GM23338 (cell line): ENCODE results near the gene COQ3. TPM values are rescaled to one million over a fixed set of nuclear protein-coding genes. Genes with fewer than 3 reads are reported as not detected.

Source experiments
- ATAC-seq: fragments of 200-7000 bp; cut with Tn5 transposase; 3 replicates; pipeline ENCODE4 v1.9.1; 2020
- DNase-seq: peaks from one replicate; pipeline ENCODE4 v3.0.0-alpha.2; 2015; ENCODE audit warnings: low spot score
- H2AFZ ChIP-seq: fragments of 200-600 bp; sonication (generic); 2 replicates; pipeline ENCODE4 v1.8.0; 2016; ENCODE audit warnings: antibody characterized with exemption, mild to moderate bottlenecking, moderate library complexity
- H3F3A ChIP-seq: fragments of 200-600 bp; sonication (generic); replicated peaks from 2 replicates; pipeline ENCODE4 v1.8.0; 2017; ENCODE audit warnings: antibody characterized with exemption, mixed run types, low read depth
- H3K27ac ChIP-seq: fragments of 200-600 bp; sonication (generic); 2 replicates; pipeline ENCODE4 v1.6.1; 2016; ENCODE audit warnings: low read depth
- H3K27me3 ChIP-seq: fragments of 200-600 bp; sonication (generic); 2 replicates; pipeline ENCODE4 v1.8.0; 2016; ENCODE audit warnings: mild to moderate bottlenecking, mixed run types, moderate library complexity; ENCODE audit not compliant: insufficient read depth
- H3K36me3 ChIP-seq: fragments of 200-600 bp; sonication (generic); 2 replicates; pipeline ENCODE4 v1.8.0; 2016; ENCODE audit warnings: mild to moderate bottlenecking; ENCODE audit not compliant: insufficient read depth
- H3K4me1 ChIP-seq: fragments of 200-600 bp; sonication (generic); 2 replicates; pipeline ENCODE4 v1.8.0; 2016; ENCODE audit warnings: mild to moderate bottlenecking, moderate library complexity; ENCODE audit not compliant: insufficient read depth
- H3K4me2 ChIP-seq: fragments of 200-600 bp; sonication (generic); 2 replicates; pipeline ENCODE4 v1.7.1; 2017; ENCODE audit warnings: mixed run types
- H3K4me3 ChIP-seq: fragments of 200-600 bp; sonication (generic); 2 replicates; pipeline ENCODE4 v1.6.1; 2016; ENCODE audit warnings: mixed run types
- H3K79me2 ChIP-seq: fragments of 200-600 bp; sonication (generic); replicated peaks from 2 replicates; pipeline ENCODE4 v1.8.0; 2017; ENCODE audit warnings: mild to moderate bottlenecking; ENCODE audit not compliant: insufficient read depth
- H3K9me2 ChIP-seq: fragments of 200-600 bp; sonication (generic); 2 replicates; pipeline ENCODE4 v1.8.0; 2017; ENCODE audit not compliant: insufficient read depth
- H4K20me1 ChIP-seq: fragments of 200-600 bp; sonication (generic); replicated peaks from 2 replicates; pipeline ENCODE4 v1.8.0; 2017; ENCODE audit warnings: mild to moderate bottlenecking; ENCODE audit not compliant: insufficient read depth
- H3K27ac Mint-ChIP-seq: 2 replicates; pipeline ENCODE4 v1.8.0; 2020; ENCODE audit warnings: inconsistent platforms, mild to moderate bottlenecking, moderate library complexity, mixed read lengths
- H3K27me3 Mint-ChIP-seq: 3 replicates; pipeline ENCODE4 v1.8.0; 2022; ENCODE audit warnings: low read depth, mild to moderate bottlenecking, moderate library complexity, mixed read lengths, inconsistent platforms; ENCODE audit not compliant: insufficient read depth, poor library complexity
- H3K36me3 Mint-ChIP-seq: 3 replicates; pipeline ENCODE4 v1.8.0; 2021; ENCODE audit warnings: low read depth, mild to moderate bottlenecking, inconsistent platforms, moderate library complexity, mixed read lengths
- H3K4me1 Mint-ChIP-seq: 3 replicates; pipeline ENCODE4 v1.8.0; 2020; ENCODE audit warnings: mild to moderate bottlenecking, inconsistent platforms, mixed read lengths
- H3K4me3 Mint-ChIP-seq: 3 replicates; pipeline ENCODE4 v1.8.0; 2021; ENCODE audit warnings: moderate library complexity, mild to moderate bottlenecking, inconsistent platforms, mixed read lengths
- H3K9me3 Mint-ChIP-seq: 3 replicates; pipeline ENCODE4 v1.8.0; 2020; ENCODE audit warnings: moderate library complexity, mild to moderate bottlenecking, inconsistent platforms, mixed read lengths
- CREB1 ChIP-seq: fragments of 250-450 bp; sonication (Bioruptor Pico); IDR thresholded peaks from 2 replicates; pipeline ENCODE4 v1.5.0; 2020; ENCODE audit warnings: low read depth, mild to moderate bottlenecking, moderate library complexity
- EZH2phosphoT487 ChIP-seq: fragments of 200-600 bp; sonication (generic); IDR thresholded peaks from one replicate; pipeline ENCODE4 v1.8.1; 2018; ENCODE audit warnings: antibody characterized with exemption; ENCODE audit not compliant: unreplicated experiment
- polyA plus RNA-seq: library from polyadenylated mRNA; unstranded; fragments of >200 nt; fragmentation: Nextera tagmentation; extraction: Ambion mirVana; gene quantifications from 2 replicates; pipeline ENCODE4 v1.2.1, GENCODE V29; 2016
- total RNA-seq: library from RNA; depleted of rRNA; stranded (reverse); fragments of >200 nt; shearing (Covaris generic); gene quantifications from 2 replicates; pipeline ENCODE4 v1.2.3, GENCODE V29; 2014
- TF ChIP-seq, protein P1 (sequence below), 2 experiments: fragments of 200-600 bp in 1 of 2; sonication (generic) in 1 of 2; conservative IDR thresholded peaks; 2 replicates each; pipeline versions ENCODE4 v1.5.1 to v1.6.1; 2016 to 2017; ENCODE audit warnings: antibody characterized with exemption in 2 of 2, low read depth in 2 of 2, mild to moderate bottlenecking in 2 of 2, moderate library complexity in 1 of 2
- TF ChIP-seq, protein P2 (sequence below): IDR thresholded peaks from one replicate; pipeline ENCODE4 v1.6.1; 2018; ENCODE audit warnings: antibody characterized with exemption; ENCODE audit not compliant: unreplicated experiment

COQ3 gene
- total and polyA plus RNA-seq, 2 experiments from 2014 or later: 11.8 to 22.5 TPM

DNA sequence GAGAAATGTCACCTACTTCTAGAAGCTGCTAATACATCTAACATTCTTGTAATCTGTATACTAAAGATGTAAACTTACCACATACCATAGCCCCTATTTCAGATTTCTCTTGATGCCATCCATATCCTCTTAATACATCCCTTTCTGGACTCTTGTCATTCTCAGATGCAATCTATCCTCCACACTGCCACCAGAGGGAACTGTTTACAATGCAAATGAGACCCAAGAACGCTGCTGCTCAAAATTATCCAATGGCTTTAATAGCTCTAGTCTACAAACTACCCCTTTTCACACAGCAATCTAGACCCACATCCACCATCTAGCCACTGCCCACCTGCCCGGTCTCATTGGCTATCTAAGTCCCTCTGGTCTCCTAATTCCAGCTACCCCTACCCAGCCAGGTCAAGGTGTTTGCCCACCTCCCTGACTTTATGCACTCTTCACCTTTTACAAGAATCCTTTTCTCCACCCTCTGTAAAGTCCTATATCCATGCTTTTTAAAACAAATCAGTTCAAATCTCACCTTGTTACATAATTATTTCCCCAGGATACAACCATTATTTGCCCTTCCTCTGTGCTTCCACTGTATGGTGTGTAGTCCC lies 59.4 kb downstream of the COQ3 start:
- Histone ChIP-seq H3K4me1 (no peaks in the 10 kb centered on the region; the same call in 1 of the 2 replicates), H3K4me3 (no peak overlapping the region), H3F3A (no peaks in the 10 kb centered on the region), H3K79me2 (no peaks in the 10 kb centered on the region), H3K9me2 (no peaks in the 10 kb centered on the region), H3K36me3 (no peaks in the 10 kb centered on the region), H3K27ac (peak overlapping the region; percentile 57), H2AFZ (no peak overlapping the region), H3K27me3 (no peaks in the 10 kb centered on the region), H3K4me2 (no peak overlapping the region), H4K20me1 (no peaks in the 10 kb centered on the region)
- peaks cover 3% of the 10 kb centered on the region for H3K27me3 Mint-ChIP-seq
- peak; percentile 76 for ATAC-seq
- TF ChIP-seq, protein P1, sequence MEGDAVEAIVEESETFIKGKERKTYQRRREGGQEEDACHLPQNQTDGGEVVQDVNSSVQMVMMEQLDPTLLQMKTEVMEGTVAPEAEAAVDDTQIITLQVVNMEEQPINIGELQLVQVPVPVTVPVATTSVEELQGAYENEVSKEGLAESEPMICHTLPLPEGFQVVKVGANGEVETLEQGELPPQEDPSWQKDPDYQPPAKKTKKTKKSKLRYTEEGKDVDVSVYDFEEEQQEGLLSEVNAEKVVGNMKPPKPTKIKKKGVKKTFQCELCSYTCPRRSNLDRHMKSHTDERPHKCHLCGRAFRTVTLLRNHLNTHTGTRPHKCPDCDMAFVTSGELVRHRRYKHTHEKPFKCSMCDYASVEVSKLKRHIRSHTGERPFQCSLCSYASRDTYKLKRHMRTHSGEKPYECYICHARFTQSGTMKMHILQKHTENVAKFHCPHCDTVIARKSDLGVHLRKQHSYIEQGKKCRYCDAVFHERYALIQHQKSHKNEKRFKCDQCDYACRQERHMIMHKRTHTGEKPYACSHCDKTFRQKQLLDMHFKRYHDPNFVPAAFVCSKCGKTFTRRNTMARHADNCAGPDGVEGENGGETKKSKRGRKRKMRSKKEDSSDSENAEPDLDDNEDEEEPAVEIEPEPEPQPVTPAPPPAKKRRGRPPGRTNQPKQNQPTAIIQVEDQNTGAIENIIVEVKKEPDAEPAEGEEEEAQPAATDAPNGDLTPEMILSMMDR (conservative IDR thresholded peaks at IDR 0.05; ENCODE audit: low read depth in 2 of 2): peak; percentile 72 to 77
- no peak for TF ChIP-seq CREB1 (CRISPR knock-in tag)
- no peaks in the 10 kb centered on the region for H3K9me3 Mint-ChIP-seq
- peak; percentile 87 for DNase-seq
- peaks cover 15% of the 10 kb centered on the region for H3K4me1 Mint-ChIP-seq
- H3K27ac Mint-ChIP-seq: peak overlapping the region; percentile 64
- H3K4me3 Mint-ChIP-seq: no peak overlapping the region; the same call in 2 of the 3 replicates
- H3K36me3 Mint-ChIP-seq: no peaks in the 10 kb centered on the region

DNA sequence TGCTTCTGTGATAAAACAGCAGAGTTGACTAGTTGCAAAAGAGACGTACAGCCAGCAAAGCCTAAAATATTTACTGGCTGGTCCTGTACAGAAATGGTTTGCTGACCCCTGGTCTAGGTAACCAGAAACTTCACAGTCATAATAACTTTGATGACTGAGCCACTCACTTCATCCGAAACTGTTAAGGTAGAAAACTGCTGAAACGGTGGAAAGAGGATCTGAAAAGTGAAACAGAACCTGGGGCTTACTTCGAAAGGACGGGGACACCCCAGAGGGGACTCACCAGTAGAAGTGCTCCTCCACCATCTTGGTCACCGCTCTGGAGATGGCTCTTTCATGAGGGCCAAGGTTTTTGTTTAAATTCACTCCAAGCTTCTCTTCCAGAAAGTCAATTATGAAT lies 60.9 kb downstream of the COQ3 start:
- Histone ChIP-seq H3K9me2 (no peaks in the 10 kb centered on the region), H3K36me3 (no peaks in the 10 kb centered on the region), H3K79me2 (no peaks in the 10 kb centered on the region), H3K27me3 (no peaks in the 10 kb centered on the region), H3K4me2 (no peak overlapping the region), H3F3A (no peaks in the 10 kb centered on the region), H2AFZ (no peak overlapping the region), H3K4me1 (no peaks in the 10 kb centered on the region; the same call in 1 of the 2 replicates), H3K27ac (no peak overlapping the region), H3K4me3 (no peak overlapping the region), H4K20me1 (no peaks in the 10 kb centered on the region; the same call in 1 of the 2 replicates)
- H3K36me3 Mint-ChIP-seq: no peaks in the 10 kb centered on the region
- no peak for ATAC-seq
- DNase-seq: no peak
- no peak for TF ChIP-seq EZH2phosphoT487
- TF ChIP-seq, protein P2, sequence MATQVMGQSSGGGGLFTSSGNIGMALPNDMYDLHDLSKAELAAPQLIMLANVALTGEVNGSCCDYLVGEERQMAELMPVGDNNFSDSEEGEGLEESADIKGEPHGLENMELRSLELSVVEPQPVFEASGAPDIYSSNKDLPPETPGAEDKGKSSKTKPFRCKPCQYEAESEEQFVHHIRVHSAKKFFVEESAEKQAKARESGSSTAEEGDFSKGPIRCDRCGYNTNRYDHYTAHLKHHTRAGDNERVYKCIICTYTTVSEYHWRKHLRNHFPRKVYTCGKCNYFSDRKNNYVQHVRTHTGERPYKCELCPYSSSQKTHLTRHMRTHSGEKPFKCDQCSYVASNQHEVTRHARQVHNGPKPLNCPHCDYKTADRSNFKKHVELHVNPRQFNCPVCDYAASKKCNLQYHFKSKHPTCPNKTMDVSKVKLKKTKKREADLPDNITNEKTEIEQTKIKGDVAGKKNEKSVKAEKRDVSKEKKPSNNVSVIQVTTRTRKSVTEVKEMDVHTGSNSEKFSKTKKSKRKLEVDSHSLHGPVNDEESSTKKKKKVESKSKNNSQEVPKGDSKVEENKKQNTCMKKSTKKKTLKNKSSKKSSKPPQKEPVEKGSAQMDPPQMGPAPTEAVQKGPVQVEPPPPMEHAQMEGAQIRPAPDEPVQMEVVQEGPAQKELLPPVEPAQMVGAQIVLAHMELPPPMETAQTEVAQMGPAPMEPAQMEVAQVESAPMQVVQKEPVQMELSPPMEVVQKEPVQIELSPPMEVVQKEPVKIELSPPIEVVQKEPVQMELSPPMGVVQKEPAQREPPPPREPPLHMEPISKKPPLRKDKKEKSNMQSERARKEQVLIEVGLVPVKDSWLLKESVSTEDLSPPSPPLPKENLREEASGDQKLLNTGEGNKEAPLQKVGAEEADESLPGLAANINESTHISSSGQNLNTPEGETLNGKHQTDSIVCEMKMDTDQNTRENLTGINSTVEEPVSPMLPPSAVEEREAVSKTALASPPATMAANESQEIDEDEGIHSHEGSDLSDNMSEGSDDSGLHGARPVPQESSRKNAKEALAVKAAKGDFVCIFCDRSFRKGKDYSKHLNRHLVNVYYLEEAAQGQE: no peak
- H3K4me1 Mint-ChIP-seq: peaks cover 11% of the 10 kb centered on the region; the same call in 2 of the 3 replicates
- peaks cover 3% of the 10 kb centered on the region for H3K27me3 Mint-ChIP-seq
- no peaks in the 10 kb centered on the region for H3K9me3 Mint-ChIP-seq
- no peak overlapping the region for H3K4me3 Mint-ChIP-seq
- H3K27ac Mint-ChIP-seq: no peak overlapping the region
